H1 (cell line): ENCODE measurements around the gene DMXL1. TPM values are rescaled to one million over a fixed set of nuclear protein-coding genes. Genes with fewer than 3 reads are reported as not detected.

Experiments
- CTCF ChIA-PET: fragments of 300-600 bp; sonication (Branson Sonifier 250); formaldehyde crosslinking; loops from one replicate; lab custom pipeline; 2021; ENCODE audit not compliant: partially characterized antibody; lab: Charles Lee
- POLR2A ChIA-PET: fragments of 300-600 bp; sonication (Branson Sonifier 250); formaldehyde crosslinking; loops from one replicate; lab custom pipeline; 2021; ENCODE audit warnings: inconsistent platforms; ENCODE audit not compliant: partially characterized antibody; lab: Charles Lee
- DNase-seq, 2 experiments: peaks; one replicate each; pipeline versions ENCODE4 v3.0.0 to v3.0.0-alpha.2; 2010 to 2022; ENCODE audit warnings: low spot score in 2 of 2, low read depth in 1 of 2, mixed read lengths in 1 of 2
- FAIRE-seq: peaks from 2 replicates; lab custom pipeline; 2011; peaks lifted over from hg19 to GRCh38; lab: Jason Lieb, UNC
- H2AFZ ChIP-seq: 2 replicates; pipeline ENCODE4 v1.8.1; 2012; ENCODE audit warnings: low read length, inconsistent platforms
- H2AK5ac ChIP-seq: 2 replicates; pipeline ENCODE4 v1.6.1; 2013; ENCODE audit warnings: low read depth, low read length
- H2BK120ac ChIP-seq: replicated peaks from 2 replicates; pipeline ENCODE3; 2013; ENCODE audit warnings: low read depth, low read length, inconsistent platforms
- H2BK12ac ChIP-seq: 2 replicates; pipeline ENCODE4 v1.6.1; 2013; ENCODE audit warnings: low read depth, low read length
- H2BK15ac ChIP-seq: 2 replicates; pipeline ENCODE4 v1.6.1; 2013; ENCODE audit warnings: low read length
- H2BK20ac ChIP-seq: 2 replicates; pipeline ENCODE4 v1.6.1; 2013; ENCODE audit warnings: low read length
- H2BK5ac ChIP-seq: 2 replicates; pipeline ENCODE4 v1.6.1; 2013; ENCODE audit warnings: low read depth, low read length
- H3K14ac ChIP-seq: 2 replicates; pipeline ENCODE4 v1.6.1; 2013; ENCODE audit warnings: inconsistent platforms; ENCODE audit not compliant: insufficient read length
- H3K18ac ChIP-seq: 2 replicates; pipeline ENCODE4 v1.6.1; 2013; ENCODE audit warnings: low read length; ENCODE audit errors: extremely low read depth
- H3K23ac ChIP-seq: 2 replicates; pipeline ENCODE4 v1.6.1; 2013; ENCODE audit warnings: inconsistent platforms; ENCODE audit not compliant: insufficient read length
- H3K23me2 ChIP-seq: 2 replicates; pipeline ENCODE4 v1.6.1; 2013; ENCODE audit warnings: low read depth, low read length
- H3K27ac ChIP-seq: 2 replicates; pipeline ENCODE4 v1.6.1; 2011; ENCODE audit warnings: low read depth, low read length, inconsistent platforms
- H3K27me3 ChIP-seq, 4 experiments: replicated peaks in 1 of 4; 1 replicate in 1 of 4; 2 replicates in 3 of 4; pipeline versions ENCODE4 v1.6.1 to v1.8.1; 2011 to 2013; ENCODE audit warnings: low read length in 3 of 4, mild to moderate bottlenecking in 3 of 4, inconsistent platforms in 2 of 4, mixed read lengths in 2 of 4, moderate library complexity in 1 of 4; ENCODE audit not compliant: control insufficient read depth in 3 of 4, insufficient read depth in 3 of 4; ENCODE audit errors: extremely low read depth in 1 of 4
- H3K36me3 ChIP-seq, 4 experiments: 2 replicates each; pipeline versions ENCODE4 v1.6.1 to v1.8.1; 2011 to 2013; ENCODE audit warnings: mild to moderate bottlenecking in 4 of 4, low read length in 3 of 4, moderate library complexity in 2 of 4, control low read depth in 1 of 4, inconsistent platforms in 1 of 4; ENCODE audit not compliant: insufficient read depth in 4 of 4, control insufficient read depth in 2 of 4
- H3K4ac ChIP-seq: replicated peaks from 2 replicates; pipeline ENCODE3; 2013; ENCODE audit warnings: low read length, low read depth, mixed read lengths, inconsistent platforms; ENCODE audit not compliant: insufficient read length
- H3K4me1 ChIP-seq, 4 experiments: replicated peaks in 1 of 4; 1 replicate in 1 of 4; 2 replicates in 3 of 4; pipeline versions ENCODE4 v1.6.1 to v1.8.1; 2011 to 2013; ENCODE audit warnings: low read length in 3 of 4, inconsistent platforms in 2 of 4, mixed read lengths in 1 of 4; ENCODE audit not compliant: insufficient read depth in 4 of 4, control insufficient read depth in 3 of 4
- H3K4me2 ChIP-seq, 2 experiments: 2 replicates each; pipeline versions ENCODE4 v1.6.1 to v1.8.1; 2011 to 2013; ENCODE audit warnings: low read depth in 2 of 2, low read length in 2 of 2, control low read depth in 1 of 2, inconsistent platforms in 1 of 2, mild to moderate bottlenecking in 1 of 2; ENCODE audit not compliant: insufficient read depth in 1 of 2
- H3K4me3 ChIP-seq, 4 experiments: fragments of 200-600, 300-600 bp in 1 of 4; sonication (generic), shearing (Covaris generic), sonication (Bioruptor Twin) in 1 of 4; 2 replicates each; pipeline versions ENCODE4 v1.5.1 to v1.8.1; 2011 to 2016; ENCODE audit warnings: low read length in 4 of 4, low read depth in 3 of 4, control low read depth in 2 of 4, inconsistent platforms in 2 of 4, mild to moderate bottlenecking in 2 of 4, mixed read lengths in 1 of 4, moderate library complexity in 1 of 4; ENCODE audit not compliant: insufficient read depth in 2 of 4; ENCODE audit errors: extremely low read depth in 1 of 4
- H3K56ac ChIP-seq: replicated peaks from 2 replicates; pipeline ENCODE3; 2013; ENCODE audit warnings: low read depth, mild to moderate bottlenecking, mixed read lengths, low read length, inconsistent platforms; ENCODE audit not compliant: insufficient read length
- H3K79me1 ChIP-seq: 2 replicates; pipeline ENCODE4 v1.6.1; 2013; ENCODE audit warnings: low read depth, low read length, control low read depth
- H3K79me2 ChIP-seq, 2 experiments: 2 replicates each; pipeline versions ENCODE4 v1.6.1 to v1.8.1; 2012 to 2013; ENCODE audit warnings: low read length in 2 of 2, mild to moderate bottlenecking in 2 of 2, inconsistent platforms in 1 of 2; ENCODE audit not compliant: insufficient read depth in 2 of 2, control insufficient read depth in 1 of 2
- H3K9ac ChIP-seq, 4 experiments: replicated peaks in 1 of 4; 1 replicate in 1 of 4; 2 replicates in 3 of 4; pipeline versions ENCODE4 v1.6.1 to v1.8.1; 2011 to 2013; ENCODE audit warnings: low read depth in 3 of 4, low read length in 3 of 4, control low read depth in 2 of 4, mild to moderate bottlenecking in 2 of 4, moderate library complexity in 2 of 4, inconsistent platforms in 1 of 4; ENCODE audit errors: extremely low read depth in 1 of 4
- H3K9me3 ChIP-seq, 2 experiments: 2 replicates each; pipeline versions ENCODE4 v1.6.1 to v1.8.1; 2012 to 2013; ENCODE audit warnings: mild to moderate bottlenecking in 2 of 2, moderate library complexity in 2 of 2, control low read depth in 1 of 2, inconsistent platforms in 1 of 2, low read depth in 1 of 2, low read length in 1 of 2, mixed read lengths in 1 of 2; ENCODE audit not compliant: insufficient read depth in 2 of 2
- H4K20me1 ChIP-seq, 2 experiments: replicated peaks in 1 of 2; 2 replicates each; pipeline versions ENCODE3 to v1.8.1; 2011 to 2013; ENCODE audit warnings: inconsistent platforms in 2 of 2, low read length in 2 of 2, mild to moderate bottlenecking in 1 of 2; ENCODE audit not compliant: insufficient read depth in 2 of 2, control insufficient read depth in 1 of 2
- H4K5ac ChIP-seq: 2 replicates; pipeline ENCODE4 v1.6.1; 2013; ENCODE audit warnings: low read length, low read depth, mixed read lengths, inconsistent platforms; ENCODE audit not compliant: insufficient read length
- H4K8ac ChIP-seq: 2 replicates; pipeline ENCODE4 v1.8.0; 2013; ENCODE audit warnings: mild to moderate bottlenecking, moderate library complexity, low read length, inconsistent platforms; ENCODE audit not compliant: insufficient read depth; ENCODE audit errors: extremely low read depth
- H4K91ac ChIP-seq: replicated peaks from 2 replicates; pipeline ENCODE3; 2013; ENCODE audit warnings: low read length, mixed read lengths, inconsistent platforms; ENCODE audit not compliant: insufficient read length
- BACH1 ChIP-seq: IDR thresholded peaks from 2 replicates; pipeline ENCODE4 v1.6.1; 2012; ENCODE audit warnings: low read length, improper control_type of control experiment
- CTCF ChIP-seq, 3 experiments: IDR thresholded peaks; 1 replicate in 2 of 3; 2 replicates in 1 of 3; pipeline versions ENCODE4 v1.5.1 to v1.6.1; 2011; ENCODE audit warnings: low read length in 3 of 3, mild to moderate bottlenecking in 3 of 3, inconsistent platforms in 2 of 3, low read depth in 1 of 3, moderate library complexity in 1 of 3; ENCODE audit not compliant: insufficient read depth in 1 of 3; ENCODE audit errors: control extremely low read depth in 1 of 3
- FOSL1 ChIP-seq: IDR thresholded peaks from 2 replicates; pipeline ENCODE4 v1.6.1; 2011; ENCODE audit warnings: mild to moderate bottlenecking, low read depth, low read length, moderate library complexity; ENCODE audit not compliant: insufficient read depth
- HDAC2 ChIP-seq, 2 experiments: fragments of 300-600 bp in 1 of 2; sonication (generic) in 1 of 2; IDR thresholded peaks; 2 replicates each; pipeline ENCODE4 v1.6.1; 2011 to 2012; ENCODE audit warnings: low read depth in 2 of 2, low read length in 2 of 2, mild to moderate bottlenecking in 2 of 2, moderate library complexity in 2 of 2, borderline replicate concordance in 1 of 2, inconsistent platforms in 1 of 2
- RBBP5 ChIP-seq: IDR thresholded peaks from 2 replicates; pipeline ENCODE4 v1.7.1; 2012; ENCODE audit warnings: low read depth, mild to moderate bottlenecking, inconsistent platforms, low read length, moderate library complexity, borderline replicate concordance
- RNF2 ChIP-seq: fragments of 200-900, 300-1000 bp; sonication (generic); IDR thresholded peaks from 2 replicates; pipeline ENCODE4 v1.7.1; 2016; ENCODE audit warnings: borderline replicate concordance, low read depth, mild to moderate bottlenecking, antibody characterized with exemption, low read length; ENCODE audit not compliant: poor library complexity, severe bottlenecking; ENCODE audit errors: missing control alignments
- SIN3A ChIP-seq, 2 experiments: IDR thresholded peaks in 1 of 2; conservative IDR thresholded peaks in 1 of 2; 2 replicates each; pipeline ENCODE4 v1.6.1; 2011 to 2012; ENCODE audit warnings: low read length in 2 of 2, improper control_type of control experiment in 1 of 2, low read depth in 1 of 2, mild to moderate bottlenecking in 1 of 2
- SP4 ChIP-seq: IDR thresholded peaks from 2 replicates; pipeline ENCODE4 v1.6.1; 2012; ENCODE audit warnings: low read length, inconsistent platforms
- ZNF274 ChIP-seq: IDR thresholded peaks from 2 replicates; pipeline ENCODE4 v1.7.0; 2012; ENCODE audit warnings: low read length, borderline replicate concordance; ENCODE audit errors: extremely low read depth
- WGBS, 2 experiments: shearing (Covaris generic) in 1 of 2; methylation state at CpG; one replicate each; pipeline versions ENCODE4 v1.1.6 to v1.1.7; 2013 to 2015; ENCODE audit warnings: low lambda C conversion rate in 2 of 2, mixed read lengths in 2 of 2, inconsistent platforms in 1 of 2, low coverage in 1 of 2, missing lambda C conversion rate in 1 of 2; ENCODE audit not compliant: insufficient replicate concordance in 2 of 2, insufficient coverage in 1 of 2, insufficient read length in 1 of 2; ENCODE audit errors: extremely low coverage in 1 of 2, missing lambda C conversion rate in 1 of 2; 5-methylcytosine and 5-hydroxymethylcytosine counted together
- polyA plus RNA-seq, 7 experiments: library from polyadenylated mRNA; depleted of rRNA in 3 of 7; stranded (reverse) in 5 of 7; unstranded in 2 of 7; fragments of >200 nt in 5 of 7; fragments of 200-250 nt in 2 of 7; gene quantifications; 1 replicate in 5 of 7; 2 replicates in 1 of 7; 4 replicates in 1 of 7; pipeline versions ENCODE4 v1.2.1 to v1.2.3, GENCODE V29; 2011 to 2013; ENCODE audit warnings: missing spikeins in 2 of 7, mixed read lengths in 2 of 7
- total RNA-seq: library from RNA; stranded (reverse); fragmentation: NEBNext Ultra II Directional; extraction: Animal tissue kit (Norgen Biotek cat#: 25700); gene quantifications from 2 replicates; pipeline ENCODE4 v1.2.1, GENCODE V29; 2021

DMXL1 gene
- total and polyA plus RNA-seq, 2 of the 8 experiments (the other 6 are each of a cell fraction or from before 2014, with no cell fraction given), result 10.1 to 43.9 TPM

GRCh38 chr5:119270121-119270565 is 199.3 kb downstream of the DMXL1 start:
- no peak overlapping the region for H2BK120ac ChIP-seq
- 0 out of 4 replicates have a peak, but pooled peaks cover 0 to 7% of the 10 kb centered on the region in 2 experiments for H3K79me2 ChIP-seq
- H2AFZ ChIP-seq, result no peak overlapping the region
- 88% methylated on average over 5 of the region's 5 CpGs; no CpG with 5 or more reads in 1 of the 2 experiments for WGBS, 2 experiments
- peaks cover 9% of the 10 kb centered on the region; the same call in 1 of the 2 replicates for H3K79me1 ChIP-seq
- no peak overlapping the region for H2BK20ac ChIP-seq
- H4K20me1 ChIP-seq, result peaks cover 0 to 5% of the 10 kb centered on the region in 2 experiments
- peaks cover 0 to 1% (median 0%) of the 10 kb centered on the region in 4 experiments; a peak in 2 of 7 replicates for H3K27me3 ChIP-seq
- no peak overlapping the region for H3K14ac ChIP-seq
- H3K27ac ChIP-seq, result no peak overlapping the region
- peaks cover 0 to 3% (median 2%) of the 10 kb centered on the region in 4 experiments; a peak in 3 of 7 replicates for H3K4me1 ChIP-seq
- no peak overlapping the region for H2AK5ac ChIP-seq
- no peak overlapping the region for H4K91ac ChIP-seq
- no peak overlapping the region for H4K8ac ChIP-seq
- CTCF ChIA-PET, result interaction anchor here (1.2 to 2.8 kb wide), 4 partner anchors 21 to 281 kb away, joined by 3 to 15 read pairs (median 5); partner anchors contain the start of gene DTWD2
- no peak overlapping the region for H2BK12ac ChIP-seq
- no peaks in the 10 kb centered on the region for H3K36me3 ChIP-seq
- H3K4me2 ChIP-seq, result no peak overlapping the region; a peak in 1 of 4 replicates
- no peak overlapping the region for H3K4ac ChIP-seq
- no peak overlapping the region for H3K4me3 ChIP-seq
- H3K56ac ChIP-seq, result no peak overlapping the region
- H2BK5ac ChIP-seq, result no peak overlapping the region
- H4K5ac ChIP-seq, result no peak overlapping the region
- H3K23ac ChIP-seq, result no peak overlapping the region
- POLR2A ChIA-PET, result interaction anchor here (0.6 kb wide), 1 partner anchor 115 kb away, joined by 3 read pairs; no protein-coding TSS in a partner anchor
- H3K9me3 ChIP-seq, result no peaks in the 10 kb centered on the region
- H3K23me2 ChIP-seq, result peaks cover 9% of the 10 kb centered on the region
- H2BK15ac ChIP-seq, result no peak overlapping the region
- no peak overlapping the region for H3K9ac ChIP-seq
- no peak for DNase-seq
- no peak overlapping the region for H3K18ac ChIP-seq
- FAIRE-seq, result no peak
- TF ChIP-seq CTCF (IDR thresholded peaks at IDR 0.05; ENCODE audit: control extremely low read depth in 1 of 3, insufficient read depth in 1 of 3, low read depth in 1 of 3, low read length in 3 of 3) (no peak), RNF2 (no peak), FOSL1 (no peak), SP4 (no peak), ZNF274 (no peak), HDAC2 (IDR thresholded peaks at IDR 0.05; ENCODE audit: borderline replicate concordance in 1 of 2, low read depth in 2 of 2, low read length in 2 of 2) (no peak), RBBP5 (no peak), BACH1 (no peak), SIN3A (conservative IDR thresholded peaks at IDR 0.05 in 1 of 2, IDR thresholded peaks at IDR 0.05 in 1 of 2; ENCODE audit: low read depth in 1 of 2, low read length in 2 of 2) (no peak)
